K562 (cell line): ENCODE measurements around the gene ENPP7. TPM values are rescaled to one million over a fixed set of nuclear protein-coding genes. Genes with fewer than 3 reads are reported as not detected.

Experiments
- ATAC-seq: fragments of 200-7000 bp; cut with Tn5 transposase; 3 replicates; pipeline ENCODE4 v1.9.1; 2020; ENCODE audit warnings: moderate library complexity
- BruUV-seq: library from RNA; stranded (reverse); fragments of 400-500 nt; replicated peaks from 2 replicates; lab custom pipeline; 2021; lab: Mats Ljungman, UMichigan
- CTCF ChIA-PET: fragments of 300-600 bp; formaldehyde crosslinking; extraction: SDS; loops from one replicate; lab custom pipeline; 2021; ENCODE audit warnings: low intra/inter-chr PET ratio; lab: Yijun Ruan, JAX
- POLR2A ChIA-PET: fragments of 300-600, 350-650 bp; sonication (Branson Sonifier 250); formaldehyde crosslinking; extraction: SDS; loops from one replicate; lab custom pipeline; 2021; ENCODE audit warnings: antibody characterized with exemption, inconsistent platforms; lab: Yijun Ruan, JAX
- DNase-seq, 4 experiments: peaks; one replicate each; pipeline versions ENCODE4 v3.0.0 to v3.0.0-alpha.2; 2011 to 2018; ENCODE audit warnings: low spot score in 3 of 4, mixed read lengths in 3 of 4; ENCODE audit errors: extremely low read depth in 1 of 4
- FAIRE-seq: peaks from 2 replicates; lab custom pipeline; 2011; peaks lifted over from hg19 to GRCh38; lab: Jason Lieb, UNC
- H2AFZ ChIP-seq: 2 replicates; pipeline ENCODE4 v1.6.0; 2011; ENCODE audit warnings: low read depth, low read length, control low read depth, inconsistent platforms
- H3K27ac ChIP-seq: fragments of 200-600 bp; 3 replicates; pipeline ENCODE4 v1.8.0; 2011; ENCODE audit warnings: low read depth, mild to moderate bottlenecking, control low read depth, inconsistent platforms, low read length, moderate library complexity, mixed read lengths; ENCODE audit errors: extremely low read depth
- H3K27me3 ChIP-seq, 2 experiments: fragments of 300-600 bp in 1 of 2; 2 replicates in 1 of 2; 3 replicates in 1 of 2; pipeline versions ENCODE4 v1.6.0 to v1.8.0; 2011; ENCODE audit warnings: inconsistent platforms in 2 of 2, low read length in 2 of 2, mild to moderate bottlenecking in 1 of 2, mixed read lengths in 1 of 2, moderate library complexity in 1 of 2; ENCODE audit not compliant: control insufficient read depth in 2 of 2, insufficient read depth in 2 of 2
- H3K36me3 ChIP-seq: fragments of 300-600 bp; 3 replicates; pipeline ENCODE4 v1.8.0; 2011; ENCODE audit warnings: mild to moderate bottlenecking, low read length, inconsistent platforms; ENCODE audit not compliant: control insufficient read depth, insufficient read depth
- H3K4me1 ChIP-seq, 2 experiments: fragments of 200-600 bp in 1 of 2; replicated peaks in 1 of 2; 2 replicates in 1 of 2; 3 replicates in 1 of 2; pipeline versions ENCODE4 v1.5.1 to v1.8.0; 2011; ENCODE audit warnings: inconsistent platforms in 2 of 2, low read length in 2 of 2, mild to moderate bottlenecking in 1 of 2, mixed read lengths in 1 of 2, moderate library complexity in 1 of 2; ENCODE audit not compliant: control insufficient read depth in 2 of 2, insufficient read depth in 2 of 2
- H3K4me2 ChIP-seq: 2 replicates; pipeline ENCODE4 v1.6.1; 2011; ENCODE audit warnings: low read length, control low read depth, inconsistent platforms, mixed read lengths; ENCODE audit not compliant: insufficient read depth
- H3K4me3 ChIP-seq: fragments of 200-600 bp; sonication (generic), shearing (Covaris generic); 2 replicates; pipeline ENCODE4 v1.5.1; 2016; ENCODE audit warnings: control low read depth, inconsistent platforms
- H3K79me2 ChIP-seq: fragments of 200-600 bp; 3 replicates; pipeline ENCODE4 v1.8.0; 2011; ENCODE audit warnings: low read length, inconsistent platforms; ENCODE audit not compliant: control insufficient read depth, insufficient read depth
- H3K9ac ChIP-seq, 2 experiments: 2 replicates each; pipeline versions ENCODE4 v1.6.0 to v1.6.1; 2011; ENCODE audit warnings: low read depth in 2 of 2, low read length in 2 of 2, control low read depth in 1 of 2, inconsistent platforms in 1 of 2, mild to moderate bottlenecking in 1 of 2, mixed read lengths in 1 of 2; ENCODE audit not compliant: insufficient read depth in 1 of 2
- H3K9me1 ChIP-seq: one replicate; pipeline ENCODE4 v1.6.0; 2011; ENCODE audit warnings: inconsistent platforms, mild to moderate bottlenecking, low read length, moderate library complexity; ENCODE audit not compliant: control insufficient read depth, insufficient read depth
- H3K9me3 ChIP-seq: replicated peaks from 2 replicates; pipeline ENCODE4 v1.5.1; 2011; ENCODE audit warnings: low read depth, low read length, inconsistent platforms; ENCODE audit not compliant: control insufficient read depth, insufficient read depth
- H4K20me1 ChIP-seq: replicated peaks from 2 replicates; pipeline ENCODE4 v1.6.1; 2011; ENCODE audit warnings: low read length, inconsistent platforms, mixed read lengths; ENCODE audit not compliant: control insufficient read depth, insufficient read depth
- GTF3C2 ChIP-seq: IDR thresholded peaks from 3 replicates; pipeline ENCODE4 v1.6.1; 2011; ENCODE audit warnings: borderline replicate concordance, mild to moderate bottlenecking, moderate library complexity; ENCODE audit not compliant: insufficient read length; ENCODE audit errors: extremely low read depth
- HIVEP1 ChIP-seq: fragments of 250-450 bp; sonication (Bioruptor Pico); IDR thresholded peaks from 2 replicates; pipeline ENCODE4 v1.4.0; 2020; ENCODE audit warnings: mild to moderate bottlenecking
- MNT ChIP-seq, 2 experiments: fragments of 450-650 bp; conservative IDR thresholded peaks; 2 replicates each; pipeline ENCODE4 v1.6.1; 2017; ENCODE audit warnings: mild to moderate bottlenecking in 2 of 2, moderate library complexity in 2 of 2
- POLR2AphosphoS2 ChIP-seq: IDR thresholded peaks from 2 replicates; pipeline ENCODE4 v1.6.1; 2012; ENCODE audit warnings: low read length, improper control_type of control experiment
- RBM22 ChIP-seq: fragments of 200-400 bp; formaldehyde crosslinking; IDR thresholded peaks from 2 replicates; pipeline ENCODE4 v1.6.1; 2018; ENCODE audit warnings: low read length, low read depth; ENCODE audit not compliant: poor library complexity, severe bottlenecking
- SMAD3 ChIP-seq: fragments of 450-650 bp; formaldehyde crosslinking; conservative IDR thresholded peaks from 2 replicates; pipeline ENCODE4 v1.4.0; 2020; ENCODE audit warnings: mild to moderate bottlenecking
- STAT5B ChIP-seq: fragments of 250-450 bp; sonication (Bioruptor Pico); IDR thresholded peaks from 2 replicates; pipeline ENCODE4 v1.8.0; 2021; ENCODE audit warnings: mild to moderate bottlenecking, inconsistent platforms
- TSC22D4 ChIP-seq: fragments of 450-650 bp; IDR thresholded peaks from 2 replicates; pipeline ENCODE4 v1.6.1; 2016; ENCODE audit warnings: missing genetic modification characterization, missing biosample characterization, control low read depth
- XRCC3 ChIP-seq: fragments of 450-650 bp; IDR thresholded peaks from 2 replicates; pipeline ENCODE4 v1.6.1; 2017; ENCODE audit warnings: mild to moderate bottlenecking, moderate library complexity
- ZNF184 ChIP-seq: sonication (generic); formaldehyde crosslinking; IDR thresholded peaks from 2 replicates; pipeline ENCODE4 v1.5.0; 2020; ENCODE audit warnings: missing genetic modification reagents
- ZNF324 ChIP-seq: fragments of 250-450 bp; sonication (Bioruptor Pico); IDR thresholded peaks from 2 replicates; pipeline ENCODE4 v1.4.0; 2020; ENCODE audit warnings: mild to moderate bottlenecking
- WGBS: fragments of 100-300 bp; shearing (Covaris generic); methylation state at CpG from one replicate; pipeline ENCODE4 v1.1.6; 2016; ENCODE audit warnings: low coverage, mixed read lengths; ENCODE audit not compliant: insufficient coverage; ENCODE audit errors: missing lambda C conversion rate; 5-methylcytosine and 5-hydroxymethylcytosine counted together
- in situ Hi-C: fragments of 300-500 bp; cut with MboI; formaldehyde crosslinking; loops from 4 replicates; pipeline ENCODE4 v1.15.0; 2018; ENCODE audit warnings: inconsistent platforms, mixed read lengths
- intact Hi-C: fragments of 100-400 bp; cut with micrococcal nuclease; formaldehyde crosslinking; loops from 2 replicates; pipeline ENCODE4 v1.14.2; 2022
- polyA plus RNA-seq, 8 experiments: library from polyadenylated mRNA; depleted of rRNA in 4 of 8; stranded (reverse) in 5 of 8; unstranded in 3 of 8; fragments of >200 nt; fragmentation: Nextera tagmentation in 2 of 8; fragmentation: Illumina TruSeq in 1 of 8; extraction: Ambion mirVana in 2 of 8; extraction: Trizol in 1 of 8; gene quantifications; 2 replicates each; pipeline versions ENCODE4 v1.2.1 to v1.2.3, GENCODE V29; 2011 to 2014; ENCODE audit warnings: inconsistent platforms in 1 of 8, missing spikeins in 1 of 8
- total RNA-seq, 7 experiments: library from RNA; depleted of rRNA in 6 of 7; stranded (reverse); fragments of >200 nt in 6 of 7; fragmentation: Illumina TruSeq in 2 of 7; extraction: Trizol in 2 of 7; gene quantifications; 2 replicates each; pipeline versions ENCODE4 v1.2.1 to v1.2.3, GENCODE V29; 2011 to 2021; ENCODE audit warnings: low replicate concordance in 1 of 7
- TF ChIP-seq, protein P1 (sequence below): fragments of 250-450 bp; sonication (Bioruptor Pico); IDR thresholded peaks from 2 replicates; pipeline ENCODE4 v1.8.0; 2022; ENCODE audit warnings: inconsistent platforms

Gene ENPP7
- total and polyA plus RNA-seq, 9 of the 15 experiments (the other 6 are each of a cell fraction or from before 2014, with no cell fraction given) = not detected

DNA sequence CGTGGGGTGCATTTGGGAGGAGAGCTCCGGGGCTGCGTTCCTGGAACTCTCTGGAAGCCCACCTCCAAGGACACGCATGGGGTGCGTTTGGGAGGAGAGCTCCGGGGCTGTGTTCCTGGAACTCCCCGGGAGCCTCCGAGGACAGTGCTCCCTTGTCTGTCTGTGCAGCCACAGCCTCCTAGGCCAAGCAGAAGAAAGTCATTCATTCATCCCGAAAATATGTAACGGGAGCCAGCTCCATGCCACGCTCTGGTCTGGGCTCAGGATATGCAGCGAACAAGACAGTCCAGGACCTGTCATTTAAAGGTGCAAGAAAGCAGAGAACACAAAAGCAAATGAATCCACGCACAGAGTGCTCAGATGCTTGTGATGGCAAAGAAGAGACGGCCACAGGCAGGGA lies 7.9 kb downstream of the ENPP7 start:
- no TSS peak for BruUV-seq
- no peaks in the 10 kb centered on the region for H3K79me2 ChIP-seq
- H2AFZ ChIP-seq = no peak overlapping the region
- CTCF ChIA-PET = no interaction called here
- no peak overlapping the region; a peak in 1 of 4 replicates for H3K9ac ChIP-seq
- TF ChIP-seq ZNF324 (CRISPR knock-in tag) (no peak), MNT (conservative IDR thresholded peaks at IDR 0.05) (no peak), SMAD3 (CRISPR knock-in tag) (no peak), POLR2AphosphoS2 (no peak), GTF3C2 (no peak), XRCC3 (no peak), STAT5B (CRISPR knock-in tag) (no peak), HIVEP1 (CRISPR knock-in tag) (no peak), ZNF184 (CRISPR knock-in tag) (no peak), TSC22D4 (tag) (no peak), RBM22 (no peak)
- TF ChIP-seq, protein P1, sequence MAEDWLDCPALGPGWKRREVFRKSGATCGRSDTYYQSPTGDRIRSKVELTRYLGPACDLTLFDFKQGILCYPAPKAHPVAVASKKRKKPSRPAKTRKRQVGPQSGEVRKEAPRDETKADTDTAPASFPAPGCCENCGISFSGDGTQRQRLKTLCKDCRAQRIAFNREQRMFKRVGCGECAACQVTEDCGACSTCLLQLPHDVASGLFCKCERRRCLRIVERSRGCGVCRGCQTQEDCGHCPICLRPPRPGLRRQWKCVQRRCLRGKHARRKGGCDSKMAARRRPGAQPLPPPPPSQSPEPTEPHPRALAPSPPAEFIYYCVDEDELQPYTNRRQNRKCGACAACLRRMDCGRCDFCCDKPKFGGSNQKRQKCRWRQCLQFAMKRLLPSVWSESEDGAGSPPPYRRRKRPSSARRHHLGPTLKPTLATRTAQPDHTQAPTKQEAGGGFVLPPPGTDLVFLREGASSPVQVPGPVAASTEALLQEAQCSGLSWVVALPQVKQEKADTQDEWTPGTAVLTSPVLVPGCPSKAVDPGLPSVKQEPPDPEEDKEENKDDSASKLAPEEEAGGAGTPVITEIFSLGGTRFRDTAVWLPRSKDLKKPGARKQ (CRISPR knock-in tag) = no peak
- H3K4me1 ChIP-seq = peaks cover 0 to 39% of the 10 kb centered on the region in 2 experiments; a peak in 4 of 5 replicates
- ATAC-seq (no peak), DNase-seq (no peak), FAIRE-seq (no peak)
- H3K4me2 ChIP-seq = no peak overlapping the region
- H3K27ac ChIP-seq = no peak overlapping the region
- intact Hi-C loops = no loop called here
- no peaks in the 10 kb centered on the region for H3K9me3 ChIP-seq
- no peak overlapping the region for H3K4me3 ChIP-seq
- no peaks in the 10 kb centered on the region for H3K9me1 ChIP-seq
- 4% methylated on average over 14 of the region's 14 CpGs for WGBS
- POLR2A ChIA-PET = interaction anchor here (0.5 kb wide), 1 partner anchor 93 kb away, joined by 3 read pairs; no protein-coding TSS in a partner anchor
- H3K27me3 ChIP-seq = peaks cover 30 to 55% of the 10 kb centered on the region in 2 experiments
- no peaks in the 10 kb centered on the region for H3K36me3 ChIP-seq
- H4K20me1 ChIP-seq = 0 out of 2 replicates have a peak, but pooled peaks cover 3% of the 10 kb centered on the region
- in situ Hi-C loops = no loop called here
